HL-60 (cell line): ENCODE results near the gene IMMP2L.

ENCODE experiments used
- POLR2AphosphoS5 ChIP-seq: IDR thresholded peaks from 2 replicates; pipeline ENCODE4 v1.6.1; 2012; ENCODE audit warnings: low read depth
- TF ChIP-seq, protein P1 (sequence below): IDR thresholded peaks from one replicate; pipeline ENCODE4 v1.5.1; 2011; ENCODE audit warnings: low read length, control low read depth, inconsistent platforms; ENCODE audit not compliant: insufficient read depth

DNA sequence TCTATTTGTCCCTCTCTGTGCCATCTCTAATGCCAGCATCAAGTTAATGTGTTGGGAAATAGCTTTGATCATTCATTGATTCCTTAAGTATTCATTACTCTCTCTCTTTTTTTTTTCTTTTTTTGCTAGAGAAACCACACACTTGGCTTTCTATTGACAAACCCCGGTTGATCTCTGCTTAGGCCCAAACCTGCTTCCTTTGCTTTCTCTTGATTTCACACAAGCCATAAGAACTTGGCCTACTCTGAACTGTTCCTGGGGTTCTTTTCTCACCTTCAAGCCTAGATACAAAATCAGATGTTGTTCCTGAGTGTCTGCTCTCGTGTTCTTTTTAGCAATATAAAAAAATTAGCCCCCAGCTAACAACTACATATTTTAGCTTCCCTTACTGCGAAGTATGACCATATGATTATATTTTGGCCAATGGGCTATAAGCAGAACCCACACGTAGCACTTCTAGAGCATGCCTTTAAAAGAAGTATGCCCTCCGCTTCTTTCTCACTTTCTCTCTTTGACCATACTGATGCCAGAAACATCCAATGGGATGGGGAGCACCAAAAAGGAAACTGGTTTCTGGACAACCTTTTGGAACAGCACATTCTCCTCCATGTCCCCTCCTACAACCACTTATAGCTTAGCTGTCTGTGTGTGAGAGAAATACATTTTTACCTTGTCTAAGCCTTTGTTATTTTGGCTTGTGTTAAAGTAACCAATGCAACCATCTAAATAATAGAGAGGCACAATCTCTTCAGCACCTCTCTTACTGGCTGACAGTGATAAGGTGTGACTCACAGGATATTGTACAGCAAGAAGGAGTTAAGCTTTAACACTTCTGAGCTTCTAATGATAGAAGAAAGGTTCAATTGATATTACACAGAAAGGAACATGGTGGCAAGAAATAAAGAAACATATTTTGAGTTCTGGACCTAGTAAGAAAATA is 568.0 kb downstream of the IMMP2L start:
- TF ChIP-seq, protein P1, sequence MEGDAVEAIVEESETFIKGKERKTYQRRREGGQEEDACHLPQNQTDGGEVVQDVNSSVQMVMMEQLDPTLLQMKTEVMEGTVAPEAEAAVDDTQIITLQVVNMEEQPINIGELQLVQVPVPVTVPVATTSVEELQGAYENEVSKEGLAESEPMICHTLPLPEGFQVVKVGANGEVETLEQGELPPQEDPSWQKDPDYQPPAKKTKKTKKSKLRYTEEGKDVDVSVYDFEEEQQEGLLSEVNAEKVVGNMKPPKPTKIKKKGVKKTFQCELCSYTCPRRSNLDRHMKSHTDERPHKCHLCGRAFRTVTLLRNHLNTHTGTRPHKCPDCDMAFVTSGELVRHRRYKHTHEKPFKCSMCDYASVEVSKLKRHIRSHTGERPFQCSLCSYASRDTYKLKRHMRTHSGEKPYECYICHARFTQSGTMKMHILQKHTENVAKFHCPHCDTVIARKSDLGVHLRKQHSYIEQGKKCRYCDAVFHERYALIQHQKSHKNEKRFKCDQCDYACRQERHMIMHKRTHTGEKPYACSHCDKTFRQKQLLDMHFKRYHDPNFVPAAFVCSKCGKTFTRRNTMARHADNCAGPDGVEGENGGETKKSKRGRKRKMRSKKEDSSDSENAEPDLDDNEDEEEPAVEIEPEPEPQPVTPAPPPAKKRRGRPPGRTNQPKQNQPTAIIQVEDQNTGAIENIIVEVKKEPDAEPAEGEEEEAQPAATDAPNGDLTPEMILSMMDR = no peak
- no peak for TF ChIP-seq POLR2AphosphoS5
